K562 (cell line): ENCODE data around the gene HADHA. TPM values are rescaled to one million over a fixed set of nuclear protein-coding genes. Genes with fewer than 3 reads are reported as not detected.
A peak's percentile ranks its signal among the peaks of the same experiment; 100 is the strongest.

Source experiments
- ARID3B ChIP-seq: fragments of 250-450 bp; sonication (Bioruptor Pico); IDR thresholded peaks from 2 replicates; pipeline ENCODE4 v1.4.0; 2020; ENCODE audit warnings: borderline replicate concordance
- CBFA2T3 ChIP-seq: fragments of 450-650 bp; IDR thresholded peaks from 2 replicates; pipeline ENCODE4 v1.6.1; 2017
- MAX ChIP-seq: sonication (generic); formaldehyde crosslinking; IDR thresholded peaks from 2 replicates; pipeline ENCODE4 v1.9.0; 2022; ENCODE audit warnings: mild to moderate bottlenecking, missing genetic modification reagents
- PML ChIP-seq: IDR thresholded peaks from 2 replicates; pipeline ENCODE4 v1.6.1; 2012; ENCODE audit warnings: low read length, inconsistent platforms
- SAP30 ChIP-seq: fragments of 200-600 bp; sonication (generic); IDR thresholded peaks from 2 replicates; pipeline ENCODE4 v1.6.1; 2012; ENCODE audit warnings: borderline replicate concordance, low read depth, mild to moderate bottlenecking, moderate library complexity, low read length, control low read depth, inconsistent platforms; ENCODE audit not compliant: insufficient read depth, poor library complexity, severe bottlenecking
- TCF7 ChIP-seq: sonication (generic); IDR thresholded peaks from 2 replicates; pipeline ENCODE4 v1.6.1; 2016; ENCODE audit warnings: antibody characterized with exemption, borderline replicate concordance
- ZC3H8 ChIP-seq: fragments of 450-650 bp; IDR thresholded peaks from 2 replicates; pipeline ENCODE4 v1.6.1; 2017
- ZNF311 ChIP-seq: fragments of 250-450 bp; sonication (Bioruptor Pico); IDR thresholded peaks from 2 replicates; pipeline ENCODE4 v1.4.0; 2020; ENCODE audit warnings: mild to moderate bottlenecking, moderate library complexity
- polyA plus RNA-seq, 8 experiments: library from polyadenylated mRNA; depleted of rRNA in 4 of 8; stranded (reverse) in 5 of 8; unstranded in 3 of 8; fragments of >200 nt; fragmentation: Nextera tagmentation in 2 of 8; fragmentation: Illumina TruSeq in 1 of 8; extraction: Ambion mirVana in 2 of 8; extraction: Trizol in 1 of 8; gene quantifications; 2 replicates each; pipeline versions ENCODE4 v1.2.1 to v1.2.3, GENCODE V29; 2011 to 2014; ENCODE audit warnings: inconsistent platforms in 1 of 8, missing spikeins in 1 of 8
- total RNA-seq, 7 experiments: library from RNA; depleted of rRNA in 6 of 7; stranded (reverse); fragments of >200 nt in 6 of 7; fragmentation: Illumina TruSeq in 2 of 7; extraction: Trizol in 2 of 7; gene quantifications; 2 replicates each; pipeline versions ENCODE4 v1.2.1 to v1.2.3, GENCODE V29; 2011 to 2021; ENCODE audit warnings: low replicate concordance in 1 of 7
- TF ChIP-seq, protein P1 (sequence below): sonication (generic); formaldehyde crosslinking; IDR thresholded peaks from 2 replicates; pipeline ENCODE4 v1.8.0; 2022; ENCODE audit warnings: mild to moderate bottlenecking, low read depth, missing genetic modification reagents
- TF ChIP-seq, protein P2 (sequence below), 2 experiments: fragments of 450-650 bp; IDR thresholded peaks; 2 replicates each; pipeline ENCODE4 v1.6.1; 2016
- TF ChIP-seq, protein P3 (sequence below): fragments of 250-450 bp; sonication (Bioruptor Pico); IDR thresholded peaks from 2 replicates; pipeline ENCODE4 v1.5.0; 2021

HADHA gene
- total and polyA plus RNA-seq, 9 of the 15 experiments (the other 6 are each of a cell fraction or from before 2014, with no cell fraction given): 145 to 326 (median 202) TPM

DNA sequence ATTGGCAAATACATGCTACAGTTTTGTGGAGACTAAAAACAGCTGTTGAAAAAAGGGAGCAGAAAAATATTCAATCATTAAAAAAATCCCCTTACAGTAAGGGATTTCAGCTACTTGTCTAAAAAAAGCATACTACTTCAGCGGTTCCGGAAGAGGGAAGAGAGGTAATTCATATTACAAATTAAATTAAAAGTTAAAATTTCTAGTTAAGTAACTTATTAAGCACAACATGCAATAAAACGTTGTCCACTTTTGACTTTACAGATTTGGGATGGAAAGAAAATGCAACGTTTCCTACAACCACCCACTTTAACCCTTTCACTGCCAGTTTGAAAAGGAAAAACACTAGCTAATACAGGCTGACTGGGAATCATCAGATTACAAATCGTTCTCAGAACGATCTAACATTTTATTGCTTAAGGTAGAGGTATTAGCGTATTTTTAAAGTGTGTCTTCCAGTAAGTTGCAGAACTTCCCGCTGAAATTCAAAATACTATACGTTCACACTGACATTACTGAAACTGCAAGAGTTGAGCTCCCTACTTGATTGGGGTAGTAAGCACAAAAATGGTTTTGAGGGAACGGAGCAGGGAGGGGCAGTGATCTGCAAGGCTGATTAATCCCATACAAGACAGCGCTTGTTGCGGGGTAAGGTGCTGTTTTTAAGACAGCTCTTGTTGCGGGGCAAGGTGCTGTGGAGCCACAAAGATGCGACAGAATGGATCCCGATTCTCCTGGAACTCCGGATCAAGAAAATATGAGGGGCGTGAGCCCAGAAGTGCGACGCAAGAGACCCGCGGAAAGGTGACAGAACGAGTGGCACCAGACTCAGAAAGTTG lies 743 bp downstream of the HADHA start (continued):
- TF ChIP-seq, protein P1, sequence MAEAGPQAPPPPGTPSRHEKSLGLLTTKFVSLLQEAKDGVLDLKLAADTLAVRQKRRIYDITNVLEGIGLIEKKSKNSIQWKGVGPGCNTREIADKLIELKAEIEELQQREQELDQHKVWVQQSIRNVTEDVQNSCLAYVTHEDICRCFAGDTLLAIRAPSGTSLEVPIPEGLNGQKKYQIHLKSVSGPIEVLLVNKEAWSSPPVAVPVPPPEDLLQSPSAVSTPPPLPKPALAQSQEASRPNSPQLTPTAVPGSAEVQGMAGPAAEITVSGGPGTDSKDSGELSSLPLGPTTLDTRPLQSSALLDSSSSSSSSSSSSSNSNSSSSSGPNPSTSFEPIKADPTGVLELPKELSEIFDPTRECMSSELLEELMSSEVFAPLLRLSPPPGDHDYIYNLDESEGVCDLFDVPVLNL (CRISPR knock-in tag): no peak
- TF ChIP-seq, protein P2, sequence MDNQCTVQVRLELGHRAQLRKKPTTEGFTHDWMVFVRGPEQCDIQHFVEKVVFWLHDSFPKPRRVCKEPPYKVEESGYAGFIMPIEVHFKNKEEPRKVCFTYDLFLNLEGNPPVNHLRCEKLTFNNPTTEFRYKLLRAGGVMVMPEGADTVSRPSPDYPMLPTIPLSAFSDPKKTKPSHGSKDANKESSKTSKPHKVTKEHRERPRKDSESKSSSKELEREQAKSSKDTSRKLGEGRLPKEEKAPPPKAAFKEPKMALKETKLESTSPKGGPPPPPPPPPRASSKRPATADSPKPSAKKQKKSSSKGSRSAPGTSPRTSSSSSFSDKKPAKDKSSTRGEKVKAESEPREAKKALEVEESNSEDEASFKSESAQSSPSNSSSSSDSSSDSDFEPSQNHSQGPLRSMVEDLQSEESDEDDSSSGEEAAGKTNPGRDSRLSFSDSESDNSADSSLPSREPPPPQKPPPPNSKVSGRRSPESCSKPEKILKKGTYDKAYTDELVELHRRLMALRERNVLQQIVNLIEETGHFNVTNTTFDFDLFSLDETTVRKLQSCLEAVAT (IDR thresholded peaks at IDR 0.05): 0 out of 4 replicates have a peak, but pooled peaks of 1 of the 2 experiments have one; percentile 5
- TF ChIP-seq MAX (CRISPR knock-in tag): no peak
- TF ChIP-seq TCF7: no peak
- peak; percentile 19; the same call in 1 of the 2 replicates for TF ChIP-seq PML
- no peak for TF ChIP-seq CBFA2T3
- TF ChIP-seq SAP30: peak; percentile 60
- TF ChIP-seq ZNF311: no peak
- no peak for TF ChIP-seq ARID3B (CRISPR knock-in tag)
- TF ChIP-seq, protein P3, sequence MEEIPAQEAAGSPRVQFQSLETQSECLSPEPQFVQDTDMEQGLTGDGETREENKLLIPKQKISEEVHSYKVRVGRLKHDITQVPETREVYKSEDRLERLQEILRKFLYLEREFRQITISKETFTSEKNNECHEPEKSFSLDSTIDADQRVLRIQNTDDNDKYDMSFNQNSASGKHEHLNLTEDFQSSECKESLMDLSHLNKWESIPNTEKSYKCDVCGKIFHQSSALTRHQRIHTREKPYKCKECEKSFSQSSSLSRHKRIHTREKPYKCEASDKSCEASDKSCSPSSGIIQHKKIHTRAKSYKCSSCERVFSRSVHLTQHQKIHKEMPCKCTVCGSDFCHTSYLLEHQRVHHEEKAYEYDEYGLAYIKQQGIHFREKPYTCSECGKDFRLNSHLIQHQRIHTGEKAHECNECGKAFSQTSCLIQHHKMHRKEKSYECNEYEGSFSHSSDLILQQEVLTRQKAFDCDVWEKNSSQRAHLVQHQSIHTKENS (CRISPR knock-in tag): no peak
- TF ChIP-seq ZC3H8: no peak
